HG03066 (cell line): ENCODE data around the gene ATP8A2.
"Not testable (repeated sequence)": the region's sequence is repeated elsewhere in the genome, so short reads cannot be mapped to it uniquely, and the experiment has no call there.

Source experiments
- ATAC-seq: cut with Tn5 transposase; IDR thresholded peaks from one replicate; pipeline ENCODE4 v1.9.1; 2021; ENCODE audit warnings: low read depth; ENCODE audit not compliant: unreplicated experiment

ATP8A2 gene

DNA sequence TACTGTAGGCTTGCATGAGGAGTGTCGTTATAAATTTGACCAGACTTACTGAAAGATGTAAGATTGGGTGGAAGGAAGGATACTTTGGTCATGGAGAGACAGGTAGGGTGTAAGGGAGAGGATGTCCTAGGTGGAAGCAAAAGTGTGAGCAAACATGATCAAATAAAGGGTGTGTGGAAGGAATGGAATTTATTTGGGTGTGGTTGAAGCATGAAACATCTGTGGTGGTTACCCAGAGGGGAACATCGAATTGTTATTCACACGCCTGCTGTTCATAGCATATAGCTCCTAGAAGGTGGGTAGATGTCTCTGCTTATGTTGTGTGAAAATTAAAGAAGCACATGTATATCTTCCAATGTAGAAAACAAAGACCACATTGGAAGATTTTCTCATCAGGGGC is 157.7 kb downstream of the ATP8A2 start:
- ATAC-seq, result no peak

DNA sequence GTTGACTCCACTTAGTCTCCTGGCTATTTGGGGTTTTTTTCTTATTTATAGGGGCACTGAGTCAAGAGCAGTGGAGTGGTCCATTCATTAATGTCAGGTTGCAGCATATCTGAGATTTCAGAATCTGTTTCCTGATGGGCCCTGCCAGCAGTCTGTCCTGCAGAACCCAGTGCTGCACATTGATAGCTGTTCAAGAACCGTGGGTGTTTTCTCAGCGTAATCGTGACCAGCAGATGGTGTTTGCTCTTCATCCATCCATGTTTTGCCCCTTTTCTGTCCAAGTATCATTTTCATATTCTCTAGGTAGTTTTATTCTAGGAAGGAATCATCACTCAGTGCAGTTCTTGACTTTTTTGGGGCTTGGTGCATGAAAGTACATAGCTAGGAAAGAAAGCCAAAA is 166.5 kb downstream of the ATP8A2 start:
- ATAC-seq, result no peak

DNA sequence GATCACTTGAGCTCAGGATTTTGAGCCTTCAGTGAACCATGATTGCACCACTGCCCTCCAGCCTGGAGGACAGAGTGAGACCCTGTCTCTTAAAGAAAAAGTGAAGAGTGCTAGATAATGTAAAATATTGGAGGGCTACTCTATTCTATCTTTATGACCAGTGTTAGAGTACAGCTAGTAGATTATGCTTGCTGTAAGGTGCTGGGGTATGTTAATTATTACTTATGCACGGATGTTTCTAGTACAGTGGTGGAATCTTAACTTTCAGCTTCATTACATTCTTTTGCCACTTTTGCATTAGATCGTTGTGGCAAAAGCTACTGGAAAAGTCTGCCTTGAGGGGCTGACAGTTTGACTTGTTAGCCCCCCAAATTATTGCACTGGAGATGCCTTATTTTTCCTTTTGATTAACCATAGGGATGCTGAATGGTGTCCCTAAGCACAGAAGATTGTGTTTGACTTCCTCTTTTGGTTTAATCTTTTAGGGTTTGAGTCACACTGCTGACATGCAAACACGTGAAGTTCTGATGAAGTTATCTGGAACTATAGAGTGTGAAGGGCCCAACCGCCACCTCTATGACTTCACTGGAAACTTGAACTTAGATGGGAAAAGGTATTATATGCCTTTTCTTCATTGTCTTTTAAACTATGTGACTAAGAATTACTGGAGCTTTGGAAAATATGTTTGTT is 169.8 kb downstream of the ATP8A2 start:
- ATAC-seq, result no peak

DNA sequence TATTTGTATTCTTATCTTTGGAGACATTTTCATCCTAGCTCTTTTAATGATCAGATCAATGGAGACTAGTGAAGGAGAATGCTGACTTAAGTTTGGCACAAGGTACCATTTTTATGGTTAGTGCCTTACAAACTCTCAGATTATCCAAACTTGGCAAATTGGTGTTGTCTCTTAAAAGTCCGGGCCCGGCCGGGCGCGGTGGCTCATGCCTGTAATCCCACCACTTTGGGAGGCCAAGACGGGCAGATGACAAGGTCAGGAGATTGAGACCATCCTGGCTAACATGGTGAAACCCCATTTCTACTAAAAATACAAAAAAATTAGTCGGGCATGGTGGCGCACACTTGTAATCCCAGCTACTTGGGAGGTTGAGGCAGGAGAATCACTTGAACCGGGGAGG is 177.2 kb downstream of the ATP8A2 start:
- not testable (repeated sequence) for ATAC-seq

DNA sequence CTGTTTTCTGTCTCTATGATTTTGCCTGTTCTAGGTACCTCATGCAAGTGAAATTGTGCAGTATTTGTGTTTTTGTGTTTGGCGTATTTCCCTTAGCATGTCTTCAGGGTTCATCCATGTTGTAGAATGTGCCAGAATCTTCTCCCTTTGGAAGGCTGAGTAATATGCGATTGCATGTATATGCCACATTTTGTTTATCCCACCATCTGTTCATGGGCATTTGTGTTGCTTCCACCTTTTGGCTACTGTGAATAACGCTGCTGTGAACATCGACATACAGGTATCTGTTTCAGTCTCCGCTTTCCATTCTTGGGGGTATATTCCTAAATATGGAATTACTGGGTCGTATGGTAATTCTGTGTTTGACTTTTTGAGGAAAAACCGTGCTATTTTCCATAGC is 190.0 kb downstream of the ATP8A2 start:
- no peak for ATAC-seq

DNA sequence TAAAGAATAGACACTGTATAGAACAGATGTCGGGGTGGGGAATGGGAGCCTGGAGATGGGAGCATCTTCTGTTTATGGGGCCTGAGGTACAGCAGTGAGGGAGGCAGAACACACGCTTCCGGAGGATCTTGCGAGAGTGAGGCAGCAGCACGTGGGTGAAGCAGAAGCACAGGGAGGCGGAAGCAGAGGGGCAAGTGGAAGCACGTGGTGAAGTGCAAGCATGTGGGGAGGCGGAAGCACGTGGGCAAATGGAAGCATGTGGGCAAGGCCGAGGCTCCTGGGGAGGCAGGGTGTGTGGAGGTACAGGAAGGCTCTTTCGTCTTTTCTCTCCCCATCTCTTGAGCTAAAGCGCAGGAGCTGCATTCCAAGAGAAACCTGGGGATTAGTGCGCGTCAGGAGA is 198.4 kb downstream of the ATP8A2 start:
- ATAC-seq, result no peak

DNA sequence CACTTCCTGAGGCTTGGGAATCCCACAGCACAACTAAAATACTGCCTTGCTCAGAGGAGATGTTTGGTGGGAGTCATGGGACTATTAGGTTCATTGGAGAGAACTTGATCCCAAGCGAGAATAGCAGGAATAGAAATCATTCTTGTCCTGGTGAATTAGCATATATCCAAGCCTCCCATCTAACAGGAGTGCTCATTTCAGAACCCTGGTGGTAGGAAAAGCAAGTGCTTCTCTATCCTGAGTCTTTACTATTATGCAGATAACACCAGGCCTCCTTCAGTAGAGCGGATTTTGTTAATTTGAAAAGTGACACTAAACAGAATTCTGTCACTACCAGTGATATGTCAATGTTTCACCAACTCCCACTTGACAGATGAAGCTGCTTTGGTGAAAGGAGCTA is 199.5 kb downstream of the ATP8A2 start:
- no peak for ATAC-seq

DNA sequence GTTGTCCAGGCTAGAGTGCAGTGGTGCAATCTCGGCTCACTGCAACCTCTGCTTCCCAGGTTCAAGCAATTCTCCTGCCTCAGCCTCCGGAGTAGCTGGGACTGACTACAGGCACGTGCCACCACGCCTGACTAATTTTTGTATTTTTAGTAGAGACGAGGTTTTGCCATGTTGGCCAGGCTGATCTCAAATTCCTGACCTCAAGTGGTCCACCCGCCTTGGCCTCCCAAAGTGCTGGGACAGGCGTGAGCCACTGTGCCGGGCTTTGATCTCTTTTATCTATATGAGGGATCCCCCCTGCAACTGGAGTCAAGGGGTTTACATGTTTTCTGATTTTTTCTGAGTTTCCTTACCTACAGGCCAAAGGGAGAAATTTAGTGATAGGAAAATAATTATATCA is 200.4 kb downstream of the ATP8A2 start:
- ATAC-seq, result not testable (repeated sequence)

DNA sequence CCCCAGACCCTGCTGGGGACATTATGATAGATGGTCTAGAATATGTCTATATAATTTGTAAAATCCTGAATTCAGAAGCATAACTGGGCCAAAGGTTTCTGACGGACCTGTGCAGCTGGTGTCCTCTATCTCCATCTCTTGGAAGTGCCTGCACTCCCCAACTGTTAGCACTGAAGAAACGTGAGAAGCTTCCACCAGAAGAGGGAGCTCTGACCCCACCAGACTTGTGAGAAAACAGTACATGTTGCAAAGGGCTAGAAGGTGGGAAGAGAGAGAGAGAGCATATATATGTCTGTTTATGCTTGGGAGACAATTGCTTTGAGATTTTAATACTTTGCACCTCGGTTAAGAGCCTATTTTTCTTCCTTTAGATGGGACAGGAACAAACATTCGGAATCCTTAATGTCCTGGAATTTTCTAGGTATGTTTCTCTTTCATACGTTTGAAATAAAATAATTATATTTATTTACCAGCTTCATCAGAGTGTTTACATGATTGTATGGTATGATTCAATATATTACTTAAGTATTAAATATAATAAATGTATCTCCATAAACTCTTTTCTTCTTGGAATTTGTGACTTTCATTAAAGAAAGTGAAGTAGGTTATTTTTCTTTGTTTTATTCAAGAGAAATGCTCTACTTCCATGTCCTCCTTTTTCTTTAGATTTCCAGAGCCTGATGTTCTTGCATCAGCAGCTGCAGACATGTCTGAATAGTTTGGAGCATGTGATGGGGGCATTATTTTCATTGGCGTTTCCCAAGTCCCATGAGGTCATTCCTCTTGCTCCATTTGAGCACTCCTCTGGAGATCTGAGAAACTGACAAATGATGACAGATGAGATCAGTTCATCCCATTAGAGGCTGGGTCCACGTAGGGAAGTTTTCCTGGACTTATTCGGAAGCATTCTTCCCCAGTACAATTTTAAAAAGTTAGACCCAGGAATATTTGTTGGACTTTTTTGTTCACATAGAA is 202.9 kb downstream of the ATP8A2 start:
- no peak for ATAC-seq

DNA sequence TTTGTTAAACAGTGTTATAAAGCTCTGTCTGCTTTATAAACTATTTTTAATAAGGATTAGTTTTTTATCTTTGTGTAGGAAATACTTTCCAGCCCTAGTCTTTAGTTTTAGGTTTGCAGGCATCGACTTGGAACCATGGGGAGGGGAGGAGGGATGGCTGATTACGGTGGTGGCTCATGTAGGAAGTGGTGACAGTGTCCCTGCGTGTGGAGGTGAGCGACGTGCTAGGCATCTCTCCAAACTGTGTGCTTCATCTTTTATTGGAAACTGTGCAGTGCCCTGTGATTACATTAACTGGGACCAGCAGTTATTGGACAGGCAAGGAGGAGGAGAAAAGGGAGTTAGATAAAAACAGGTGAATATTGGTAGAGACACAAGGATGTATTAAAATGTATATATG is 203.8 kb downstream of the ATP8A2 start:
- no peak for ATAC-seq

DNA sequence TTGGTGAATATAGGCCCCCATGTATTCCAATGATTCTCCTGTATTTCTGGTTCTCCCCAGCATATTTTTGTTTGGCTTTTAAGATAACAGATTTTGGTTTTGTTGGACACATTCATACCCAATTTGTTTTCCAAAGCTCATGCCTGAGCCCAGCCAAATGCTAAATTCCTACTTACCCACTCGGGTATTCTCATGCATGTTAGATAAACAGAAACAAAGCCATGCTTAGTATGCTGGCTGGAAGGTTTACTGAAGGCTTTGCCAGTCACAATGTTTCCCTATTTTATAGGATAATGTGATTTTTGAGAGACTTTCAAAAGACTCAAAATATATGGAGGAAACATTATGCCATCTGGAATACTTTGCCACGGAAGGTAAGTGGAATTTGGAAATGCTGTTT is 206.8 kb downstream of the ATP8A2 start:
- no peak for ATAC-seq

DNA sequence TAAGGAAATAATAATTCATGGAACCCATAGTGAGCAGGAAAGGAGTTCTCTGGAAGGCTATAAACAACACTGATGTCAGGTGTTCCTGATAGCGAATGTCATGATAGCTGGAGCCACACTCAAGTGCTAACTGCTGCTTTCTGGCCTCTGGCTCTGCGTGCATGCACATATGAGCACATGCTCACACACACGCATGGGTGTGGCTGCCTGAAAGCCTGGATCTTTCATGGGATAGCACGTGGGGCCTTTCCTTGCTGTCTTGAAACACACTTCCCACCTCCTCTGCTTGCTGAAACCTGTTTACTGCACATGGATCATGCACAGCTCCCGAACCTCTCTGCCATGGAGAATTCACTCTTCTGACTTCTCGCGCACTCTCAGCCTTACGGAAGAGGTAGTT is 207.4 kb downstream of the ATP8A2 start:
- ATAC-seq, result no peak

DNA sequence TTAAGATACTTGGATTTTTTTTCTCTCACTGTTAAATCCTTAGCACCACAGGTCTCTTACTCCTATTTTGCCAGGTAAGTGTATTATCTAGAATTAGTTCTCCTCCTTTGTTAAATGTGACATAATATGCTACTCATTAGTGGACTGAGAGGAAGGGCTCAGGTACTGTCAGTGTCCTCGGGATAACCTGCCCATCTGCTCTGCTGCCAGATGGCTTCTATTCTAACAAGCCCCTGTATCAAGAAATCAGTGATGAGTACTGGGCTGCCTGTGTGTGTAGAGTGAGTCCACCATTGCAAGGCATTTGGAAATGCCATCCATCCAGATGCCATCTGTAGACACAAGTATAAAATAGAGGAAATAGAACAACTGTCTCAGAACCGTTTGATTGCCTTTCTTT is 209.6 kb downstream of the ATP8A2 start:
- ATAC-seq, result no peak

DNA sequence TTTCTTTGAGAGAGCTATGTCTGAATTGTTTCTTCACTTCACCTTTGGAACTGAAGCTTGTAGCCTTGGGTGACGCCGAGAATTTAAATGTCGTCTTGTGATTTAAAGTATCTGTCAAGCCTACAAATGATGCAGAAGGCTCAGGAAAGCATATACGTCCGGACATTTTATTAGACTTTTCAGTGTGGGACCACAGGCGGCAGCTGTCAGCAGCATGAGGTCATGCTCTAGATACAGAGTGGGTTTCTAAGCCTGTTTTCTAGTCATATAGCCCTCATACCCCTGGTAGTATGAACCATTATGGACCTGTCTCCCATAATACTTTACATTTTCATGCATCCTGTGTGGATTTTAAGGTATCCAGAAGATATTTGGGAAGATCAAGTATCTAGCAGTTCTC is 212.3 kb downstream of the ATP8A2 start:
- no peak for ATAC-seq

DNA sequence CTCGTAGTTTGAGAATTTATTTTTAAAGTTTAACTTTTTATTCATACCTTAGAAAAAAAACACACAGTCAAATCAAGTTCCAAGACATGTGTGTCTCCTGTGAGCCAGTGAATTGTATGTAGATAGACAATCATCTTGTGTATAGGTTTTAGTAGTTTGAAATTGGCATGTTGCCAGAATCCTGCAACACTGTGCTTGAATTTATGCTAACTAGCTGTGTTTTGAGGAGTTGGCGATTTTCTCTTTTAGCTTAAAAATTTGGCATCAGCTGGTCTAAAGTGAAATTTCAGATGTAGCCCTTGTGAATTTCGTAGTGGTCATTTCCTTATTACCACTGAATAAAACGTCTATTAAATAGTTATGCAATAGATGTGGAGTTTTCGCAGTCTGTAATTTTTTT is 213.2 kb downstream of the ATP8A2 start:
- ATAC-seq, result no peak

DNA sequence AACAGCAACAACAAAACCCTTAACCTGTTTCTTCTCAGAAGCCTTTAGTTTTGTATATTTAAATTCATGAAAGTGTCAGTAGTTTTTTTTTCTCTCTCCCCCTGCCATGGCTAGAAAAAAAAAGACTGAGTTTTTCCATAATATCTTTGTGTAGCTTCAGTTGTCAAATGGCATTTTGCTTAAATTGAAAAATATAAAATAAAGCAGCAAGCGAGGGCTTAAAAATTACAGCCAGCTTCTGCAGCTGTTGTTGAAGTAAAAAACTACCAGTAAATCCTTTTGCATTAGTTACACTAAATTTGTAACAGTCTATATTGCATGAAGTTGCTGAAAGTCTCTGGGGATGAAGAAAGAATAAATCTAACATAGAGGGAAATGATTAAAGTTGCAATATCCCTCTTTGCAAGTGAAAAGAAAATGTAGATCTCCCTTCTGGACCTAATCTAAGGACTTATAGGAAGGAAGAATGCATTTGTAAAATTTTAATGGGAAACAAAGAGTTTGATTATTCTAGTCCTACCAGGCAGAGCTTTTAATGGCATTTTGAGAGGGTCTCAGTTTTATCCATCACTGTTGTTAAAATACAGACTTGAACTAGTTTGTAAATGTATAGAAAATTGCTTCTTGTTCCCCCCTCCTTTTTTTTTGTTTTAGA is 215.7 kb downstream of the ATP8A2 start:
- no peak for ATAC-seq

DNA sequence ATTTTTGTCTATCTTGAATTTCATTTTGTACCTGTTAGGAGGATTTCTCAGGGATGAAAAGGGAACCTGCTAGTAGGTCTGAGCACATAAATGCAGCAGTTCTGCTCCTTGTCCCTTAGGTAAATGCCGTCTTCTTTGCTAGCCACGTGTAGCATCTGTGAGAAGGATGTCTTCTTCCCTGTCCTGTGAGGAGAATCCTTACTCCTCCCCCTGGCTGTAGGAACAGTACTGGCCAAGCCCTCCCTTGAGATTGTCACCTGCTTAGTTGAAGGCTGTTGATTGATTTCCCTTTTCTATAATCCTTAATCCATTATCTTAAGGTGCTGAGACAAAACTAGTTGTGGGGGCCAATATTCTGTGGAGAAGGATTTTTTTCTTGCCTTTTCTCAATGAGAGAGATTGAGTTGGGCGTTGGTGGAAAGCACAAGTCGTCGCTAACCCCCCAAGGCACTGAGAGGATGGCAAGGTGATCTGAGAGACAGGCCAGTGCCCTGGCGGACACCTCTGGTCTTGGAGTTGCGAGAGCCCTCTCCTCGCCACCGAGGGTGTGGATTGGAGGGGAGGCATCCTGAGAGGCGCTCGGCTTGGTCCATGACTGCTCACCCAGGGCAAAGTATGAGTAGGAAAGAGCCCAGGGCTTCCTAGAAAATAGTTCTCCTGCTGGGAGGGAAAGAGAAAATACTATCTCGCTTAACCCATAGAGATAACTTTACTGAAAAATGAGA is 216.7 kb downstream of the ATP8A2 start:
- no peak for ATAC-seq

DNA sequence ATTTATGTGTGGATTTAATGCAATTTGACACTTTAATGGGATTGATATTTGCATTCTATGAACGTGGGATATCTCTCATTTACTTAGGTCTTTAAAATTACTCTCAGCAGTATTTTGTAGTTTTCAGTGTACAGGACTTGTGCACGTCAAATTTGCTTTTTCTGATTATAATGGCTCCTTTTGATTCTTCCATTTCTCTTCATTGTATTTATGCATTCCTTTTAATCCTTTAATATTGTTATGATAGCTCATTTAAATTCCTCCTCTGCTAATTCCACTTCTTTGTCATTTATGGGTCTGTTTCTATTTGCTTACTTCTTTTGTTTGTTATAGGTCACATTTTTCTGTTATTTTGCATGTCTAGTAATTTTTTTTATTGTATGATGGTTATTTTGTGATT is 226.6 kb downstream of the ATP8A2 start:
- ATAC-seq, result no peak

DNA sequence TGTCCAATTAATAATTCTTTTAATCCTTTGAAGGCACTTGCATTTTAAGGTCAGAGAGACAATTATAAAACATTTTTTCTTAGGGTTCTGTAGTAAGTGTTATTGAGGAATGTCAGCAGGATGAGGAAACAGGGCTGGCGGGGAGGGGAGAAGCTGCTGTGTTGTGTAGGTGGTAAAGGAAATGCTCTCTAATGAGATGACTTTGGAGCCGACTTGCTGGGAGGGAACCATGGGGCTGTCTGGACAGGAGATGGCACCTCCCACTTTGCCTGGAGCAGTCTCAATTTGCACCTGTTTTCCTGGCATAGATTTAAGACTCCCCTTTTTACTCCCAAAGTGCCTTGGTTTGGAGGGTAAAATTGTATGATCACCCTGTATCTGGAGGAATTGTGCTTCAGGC is 230.4 kb downstream of the ATP8A2 start:
- ATAC-seq, result no peak

DNA sequence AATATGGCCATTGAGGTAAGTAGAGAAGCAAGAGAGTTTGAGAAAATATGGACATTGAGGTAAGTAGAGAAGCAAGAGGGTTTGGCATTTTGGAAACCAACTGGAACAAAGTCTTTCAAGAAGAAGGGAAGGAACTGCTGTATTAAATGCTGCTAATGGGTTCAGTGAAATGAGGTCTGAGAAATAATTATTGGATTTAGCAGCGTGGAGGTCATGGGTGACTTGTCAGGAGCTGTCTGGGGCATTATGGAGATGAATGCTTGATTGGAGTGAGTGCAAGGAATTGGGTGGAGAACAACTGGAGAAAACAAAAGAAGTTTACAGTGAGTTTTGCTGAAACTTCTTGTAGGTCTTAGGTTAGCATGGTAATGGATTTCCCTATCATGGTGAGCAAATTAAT is 232.3 kb downstream of the ATP8A2 start:
- no peak for ATAC-seq

DNA sequence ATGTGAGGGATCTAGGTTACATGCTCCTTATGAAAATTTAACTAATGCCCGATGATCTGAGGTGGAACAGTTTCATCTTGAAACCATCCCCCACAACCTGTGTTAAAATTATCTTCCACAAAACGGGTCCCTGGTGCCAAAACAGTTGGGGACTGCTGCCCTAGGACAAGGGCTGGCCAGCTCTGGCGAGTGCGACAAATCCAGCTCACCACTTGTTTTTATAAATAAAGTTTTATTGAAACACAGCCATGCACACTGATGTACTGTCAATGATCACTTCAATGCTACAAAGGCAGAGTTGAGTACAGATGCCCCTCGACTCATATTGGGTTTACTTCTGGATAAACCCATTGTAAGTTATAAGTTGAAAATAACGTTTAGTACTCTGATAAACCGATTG is 235.3 kb downstream of the ATP8A2 start:
- ATAC-seq, result no peak
